ENCODE data around the gene HSPA2. TPM values are rescaled to one million over a fixed set of nuclear protein-coding genes. Genes with fewer than 3 reads are reported as not detected.

The HSPA2 gene
- total RNA-seq = 5.2 and 14.5 TPM in 2 replicates

DNA sequence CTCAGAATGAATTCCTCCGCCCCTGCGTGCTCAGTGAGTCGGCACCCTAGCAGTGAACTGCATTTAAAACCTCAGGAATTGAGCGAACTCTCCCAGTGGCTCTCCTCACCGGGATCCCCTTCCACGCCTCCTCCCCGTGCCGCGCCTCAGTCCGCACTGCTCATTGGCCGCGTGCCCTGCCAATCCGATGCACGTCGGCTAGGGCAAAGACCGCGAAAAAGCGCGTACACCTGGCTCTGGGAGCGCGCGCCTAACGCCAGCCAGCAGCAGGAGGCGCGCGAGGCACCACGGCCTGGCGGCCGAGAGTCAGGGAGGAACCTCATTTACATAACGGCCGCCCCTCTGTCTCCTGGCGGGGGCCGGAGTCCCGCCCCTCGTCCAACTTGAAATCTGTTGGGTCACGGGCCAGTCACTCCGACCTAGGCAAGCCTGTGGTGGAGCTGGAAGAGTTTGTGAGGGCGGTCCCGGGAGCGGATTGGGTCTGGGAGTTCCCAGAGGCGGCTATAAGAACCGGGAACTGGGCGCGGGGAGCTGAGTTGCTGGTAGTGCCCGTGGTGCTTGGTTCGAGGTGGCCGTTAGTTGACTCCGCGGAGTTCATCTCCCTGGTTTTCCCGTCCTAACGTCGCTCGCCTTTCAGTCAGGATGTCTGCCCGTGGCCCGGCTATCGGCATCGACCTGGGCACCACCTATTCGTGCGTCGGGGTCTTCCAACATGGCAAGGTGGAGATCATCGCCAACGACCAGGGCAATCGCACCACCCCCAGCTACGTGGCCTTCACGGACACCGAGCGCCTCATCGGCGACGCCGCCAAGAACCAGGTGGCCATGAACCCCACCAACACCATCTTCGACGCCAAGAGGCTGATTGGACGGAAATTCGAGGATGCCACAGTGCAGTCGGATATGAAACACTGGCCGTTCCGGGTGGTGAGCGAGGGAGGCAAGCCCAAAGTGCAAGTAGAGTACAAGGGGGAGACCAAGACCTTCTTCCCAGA lies at the start of gene HSPA2:
Gene HSPA2, plus strand, starts transcription at position 534 of the 995 bp plus-strand sequence. Its CDS starts 109 bp downstream, at position 643.
- DNase-seq (ENCODE audit: extremely low read depth, low read depth, low spot score) = peak; percentile 77

DNA sequence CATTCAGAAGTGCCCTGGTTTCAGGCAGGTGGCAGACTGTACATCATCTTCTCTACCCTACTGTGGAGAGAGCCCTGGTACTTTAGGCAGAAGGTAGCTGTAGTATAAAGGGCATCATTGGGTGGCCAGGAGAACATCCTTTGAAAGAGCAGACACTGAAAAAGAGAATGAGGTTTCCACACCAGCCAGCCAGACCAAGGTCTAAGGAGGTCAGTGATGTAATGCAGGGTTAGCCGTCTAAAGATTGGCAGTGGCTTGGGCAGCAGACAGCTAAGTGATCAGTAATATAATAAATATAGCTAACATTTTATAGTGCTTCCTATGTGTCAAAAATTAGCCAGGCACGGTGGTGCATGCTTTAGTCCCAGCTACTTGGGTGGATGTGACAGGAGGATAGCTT lies 48.9 kb upstream of the HSPA2 start:
- DNase-seq (ENCODE audit: extremely low read depth, low read depth, low spot score) = no peak

DNA sequence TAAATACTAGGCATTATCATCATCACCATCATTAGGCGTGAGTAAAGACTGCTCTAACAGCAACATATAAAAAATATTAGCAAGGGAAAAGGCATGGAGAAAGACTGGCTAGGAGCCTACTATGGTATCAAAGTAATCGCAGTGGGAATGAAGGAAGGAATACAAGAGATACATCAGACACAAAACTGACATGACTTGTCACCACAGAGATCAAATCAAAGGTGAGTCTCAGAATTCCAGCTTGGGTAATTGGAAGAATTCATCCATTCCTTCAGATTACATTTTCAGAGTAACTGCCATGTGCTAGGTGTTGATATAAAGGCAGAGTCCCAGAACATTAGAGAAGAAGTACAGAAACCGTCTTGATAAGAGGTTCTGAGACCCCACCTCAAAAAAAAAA lies 47.1 kb upstream of the HSPA2 start:
- no peak for DNase-seq (ENCODE audit: extremely low read depth, low read depth, low spot score)

DNA sequence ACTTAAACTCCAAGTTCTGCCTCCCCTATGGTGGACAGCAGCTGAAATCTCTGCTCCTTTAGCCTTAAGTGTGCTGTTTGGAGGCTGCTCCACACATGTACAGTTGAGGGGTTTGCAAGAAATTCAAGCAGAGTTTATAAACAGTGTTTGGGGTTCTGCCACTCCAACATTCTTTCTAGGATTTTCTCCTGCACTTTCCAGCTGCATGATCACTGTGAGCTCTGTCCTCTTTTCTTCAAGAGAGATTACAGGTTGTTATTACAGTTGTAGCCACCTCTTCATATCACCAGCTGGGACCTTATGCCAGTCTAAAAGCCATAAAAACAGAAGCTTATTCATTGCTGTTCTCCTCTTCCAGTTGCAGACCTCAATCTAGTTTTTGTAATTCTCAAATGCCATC lies 45.3 kb upstream of the HSPA2 start:
- DNase-seq (ENCODE audit: extremely low read depth, low read depth, low spot score) = no peak

DNA sequence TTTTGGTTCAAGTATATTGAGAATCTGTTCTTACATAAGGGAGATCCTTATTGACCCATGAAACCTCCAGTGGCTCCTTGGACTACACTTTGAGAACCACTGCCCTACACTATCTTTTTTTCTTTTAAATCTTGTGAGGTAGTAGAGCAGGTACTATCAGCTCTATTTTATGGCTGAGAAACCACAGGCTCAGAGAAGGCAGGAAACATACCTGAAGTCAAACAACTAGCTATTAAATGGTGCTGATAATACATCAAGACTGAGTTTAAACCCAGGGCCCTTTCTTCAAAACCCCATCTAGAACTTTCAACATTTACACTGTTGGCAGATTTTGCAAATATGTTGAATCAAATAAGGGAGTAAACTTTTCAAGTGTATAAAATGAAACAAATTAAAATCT lies 43.8 kb upstream of the HSPA2 start:
- no peak for DNase-seq (ENCODE audit: extremely low read depth, low read depth, low spot score)

DNA sequence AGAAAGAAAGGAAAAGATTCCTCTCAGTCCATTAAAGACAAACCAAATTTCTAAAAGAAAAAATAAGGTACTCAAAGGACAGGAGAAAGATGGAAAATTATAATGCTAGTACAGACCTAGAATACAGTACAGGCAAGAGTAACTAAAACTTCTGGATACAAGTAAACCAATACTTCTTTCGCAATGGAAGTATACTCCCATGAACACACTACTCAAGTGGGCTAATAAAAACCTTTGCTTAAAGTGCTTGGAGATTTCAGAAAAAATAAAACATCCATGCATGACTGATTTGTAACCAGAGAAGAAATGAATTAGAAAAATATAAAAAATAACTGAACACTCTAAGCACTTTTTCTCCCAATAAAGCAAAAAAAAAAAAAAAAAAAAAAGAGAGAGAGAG lies 40.5 kb upstream of the HSPA2 start:
- no peak for DNase-seq (ENCODE audit: extremely low read depth, low read depth, low spot score)

DNA sequence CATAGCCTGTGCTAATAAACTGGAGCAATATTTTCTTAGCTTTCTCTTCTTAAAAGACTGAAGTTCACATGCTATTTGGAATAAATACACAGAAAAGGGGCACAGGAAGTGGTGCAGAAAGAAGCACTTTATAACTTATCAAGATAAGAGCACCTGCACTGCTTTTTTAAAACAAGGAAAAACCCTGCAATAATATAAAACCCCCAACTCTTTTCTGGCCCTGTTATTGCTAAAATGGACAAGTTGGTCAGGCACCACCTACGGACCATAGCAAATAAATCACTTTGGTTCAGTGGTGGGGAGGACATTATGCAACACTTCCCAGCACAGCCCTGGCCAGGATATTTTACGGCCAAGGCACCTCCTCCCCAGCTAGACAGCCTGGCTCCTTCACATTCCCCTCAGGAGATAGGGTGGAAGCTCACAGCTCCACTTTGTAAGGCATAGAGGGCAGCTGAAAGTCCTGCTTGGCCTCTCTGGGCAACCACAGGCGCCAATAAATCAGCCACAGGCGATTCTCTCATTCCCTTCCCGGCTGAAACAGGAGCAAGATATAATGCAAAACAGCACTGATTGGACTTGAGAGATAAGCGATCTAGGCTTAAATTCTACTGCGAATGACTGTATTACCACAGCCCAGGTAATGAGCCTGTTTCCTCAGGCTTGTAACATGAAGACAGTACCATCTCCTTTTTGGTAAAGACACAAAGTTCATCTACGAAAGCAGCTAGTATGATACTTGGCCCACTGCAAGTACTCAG lies 39.0 kb upstream of the HSPA2 start:
- no peak for DNase-seq (ENCODE audit: extremely low read depth, low read depth, low spot score)

DNA sequence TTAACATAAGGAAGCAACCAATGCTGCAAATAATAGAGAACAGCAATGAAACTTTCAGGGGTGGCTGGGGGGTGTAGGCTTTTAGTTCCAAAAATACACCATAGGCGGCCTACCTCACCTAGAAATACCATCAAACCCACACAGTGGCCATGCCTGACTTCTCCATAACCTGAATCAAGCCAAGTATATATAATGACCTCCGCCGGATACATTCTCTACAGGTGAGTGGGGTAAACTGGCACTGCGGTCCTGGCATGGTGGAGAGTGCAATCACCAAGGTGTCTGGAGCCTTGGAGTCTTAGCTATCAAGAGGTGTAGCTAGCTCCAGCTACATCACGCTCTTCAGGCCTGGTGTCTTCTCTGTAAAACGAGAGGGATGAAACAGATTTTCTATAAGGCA lies 38.1 kb upstream of the HSPA2 start:
- DNase-seq (ENCODE audit: extremely low read depth, low read depth, low spot score) = no peak

DNA sequence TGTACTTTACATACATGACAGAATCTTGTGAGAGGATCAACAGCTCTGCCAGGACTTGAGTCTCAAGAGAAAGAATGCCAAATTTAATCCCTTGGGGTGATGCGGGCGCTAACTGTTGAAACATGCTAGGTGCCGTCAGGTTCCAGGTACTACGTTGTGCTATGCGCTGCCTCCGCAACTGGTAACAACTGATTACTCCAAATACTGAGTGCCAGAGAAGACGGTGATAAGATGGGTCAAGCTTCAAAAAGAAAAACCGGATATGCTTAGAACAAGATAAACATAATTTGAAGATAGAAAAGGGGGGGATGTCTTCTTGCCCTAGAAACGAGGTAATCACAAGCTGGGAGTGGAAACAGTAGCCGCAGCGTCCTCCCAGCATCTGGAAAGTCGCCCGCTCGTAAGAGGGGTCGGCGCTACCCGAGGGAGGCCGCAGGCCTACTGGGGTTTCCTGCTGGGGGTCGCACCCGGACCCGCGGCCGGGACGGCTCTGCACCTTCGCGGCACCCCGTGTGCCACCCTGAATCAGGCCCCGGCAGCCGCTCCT lies 37.6 kb upstream of the HSPA2 start:
- no peak for DNase-seq (ENCODE audit: extremely low read depth, low read depth, low spot score)

DNA sequence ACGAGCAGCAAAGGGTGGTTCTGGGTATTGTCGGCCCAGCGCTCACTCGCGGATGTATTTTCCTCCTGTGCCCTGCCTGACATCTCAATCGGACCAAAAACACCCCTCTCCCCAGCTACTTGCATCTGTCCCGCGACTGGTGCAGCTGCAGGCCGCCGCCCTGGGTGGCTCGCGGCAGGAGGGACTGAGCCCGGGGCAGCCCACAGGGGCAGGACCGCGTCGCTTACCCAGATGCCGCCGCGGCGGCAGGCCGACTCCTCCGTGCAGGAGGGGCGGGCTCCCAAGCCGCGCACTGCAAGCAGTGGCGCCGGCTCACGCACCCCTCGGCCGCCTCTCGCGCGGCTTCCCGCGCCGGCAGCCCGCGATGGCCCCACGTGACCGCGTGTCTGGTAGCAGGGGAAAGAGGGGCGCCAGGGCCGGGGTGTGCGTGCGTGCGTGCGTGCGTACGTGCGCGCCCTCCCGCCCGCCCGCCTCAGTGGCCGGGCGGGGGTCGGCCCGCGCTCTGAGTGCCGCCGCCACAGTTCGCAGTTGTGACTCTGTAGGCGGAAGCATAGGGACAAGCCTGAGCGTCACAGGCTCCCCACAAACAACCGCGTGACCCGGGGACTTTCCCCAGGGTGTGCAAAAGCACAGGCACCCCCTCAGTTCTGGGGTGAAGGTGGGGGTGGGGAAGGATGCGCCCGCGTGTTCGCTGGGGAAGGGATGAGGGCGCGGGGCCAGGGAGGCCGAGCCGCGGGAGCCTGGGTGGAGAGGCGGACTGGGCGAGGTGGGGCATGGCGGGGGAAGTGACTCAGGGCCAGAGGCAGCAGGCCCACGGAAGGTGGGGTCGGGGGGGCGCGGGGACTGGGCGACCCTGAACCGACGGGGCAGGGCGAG lies 36.9 kb upstream of the HSPA2 start, which contains the start of gene ZBTB25:
Gene ZBTB25, minus strand, starts transcription at position 405 of the 876 bp plus-strand sequence. CDS start 13,305 bp downstream, outside the sequence.
- no peak for DNase-seq (ENCODE audit: extremely low read depth, low read depth, low spot score)

DNA sequence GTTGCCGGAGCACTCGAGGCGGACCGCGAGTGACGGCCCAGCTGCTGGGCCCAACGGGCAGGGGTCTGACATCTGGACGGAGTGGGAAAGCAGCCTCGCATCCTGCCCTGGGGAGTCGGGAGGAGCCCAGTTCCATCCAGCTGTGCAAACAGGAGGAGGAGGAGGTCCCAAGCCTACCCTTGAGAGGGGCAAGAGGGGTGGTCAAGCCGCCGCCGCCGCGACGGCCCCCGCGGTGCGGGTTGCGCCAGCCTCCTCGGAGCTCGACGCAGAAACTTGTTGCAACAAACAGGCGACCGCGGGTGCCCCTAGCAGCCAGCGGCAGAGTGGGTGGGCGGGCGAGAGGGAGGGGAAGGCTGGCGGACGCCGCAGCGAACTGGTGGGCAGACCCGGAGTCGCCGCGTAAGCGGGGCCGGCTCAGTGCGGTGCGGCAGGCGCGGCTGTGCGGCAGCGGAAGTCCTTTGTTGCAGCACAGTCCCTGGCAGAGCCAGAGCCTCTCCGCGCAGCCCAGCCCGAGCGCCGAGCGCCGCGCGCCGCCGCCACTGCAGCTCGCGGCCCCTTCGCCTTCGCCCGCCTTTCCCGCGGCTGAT lies 36.1 kb upstream of the HSPA2 start, which contains the start of gene ZBTB1:
Gene ZBTB1, plus strand, starts transcription at position 461 of the 587 bp plus-strand sequence. CDS start 16,735 bp downstream, outside the sequence.
- no peak for DNase-seq (ENCODE audit: extremely low read depth, low read depth, low spot score)

DNA sequence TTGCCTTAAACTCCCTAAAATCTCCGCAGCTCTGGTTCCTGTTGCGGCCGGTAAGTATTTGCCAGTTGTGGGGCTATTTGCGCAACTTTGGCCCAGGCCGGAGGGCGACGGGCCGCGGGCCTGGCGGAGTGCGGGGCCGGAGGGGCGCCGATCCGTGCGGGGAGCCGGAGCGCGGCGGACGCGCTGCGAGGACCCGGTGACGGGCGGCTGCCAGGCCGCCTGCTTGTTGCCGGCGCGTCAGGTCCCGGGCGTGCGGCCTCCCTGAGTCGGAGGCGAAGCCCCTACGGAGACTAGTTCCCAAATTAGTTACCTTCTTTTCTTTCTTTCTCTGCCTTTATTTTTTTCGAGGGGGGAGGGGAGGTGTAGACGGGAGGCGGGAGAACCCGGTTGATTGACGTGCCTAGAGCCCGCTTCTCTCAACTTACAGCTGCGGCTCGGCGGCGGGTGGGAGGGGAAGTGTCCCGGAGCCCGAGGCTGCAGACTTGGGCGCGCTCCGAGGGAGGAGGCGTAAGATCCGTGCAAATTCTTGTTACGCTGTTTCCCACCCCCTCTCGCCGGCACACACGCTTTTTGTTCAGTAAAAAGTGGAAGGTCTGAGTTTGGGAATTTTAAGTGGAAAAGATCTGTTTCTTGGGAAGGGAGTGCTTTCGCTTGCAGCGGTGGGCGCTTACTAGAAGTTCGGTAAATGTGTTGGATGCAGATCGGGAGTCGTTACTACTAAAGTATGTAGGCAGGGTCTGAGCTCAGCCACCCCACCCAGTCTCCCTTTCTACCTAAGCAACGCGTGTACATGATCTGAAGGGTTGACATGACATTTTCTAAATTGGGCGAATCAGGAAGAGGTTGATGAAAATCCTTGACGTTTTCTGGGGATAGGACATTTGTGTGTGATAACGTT lies 35.4 kb upstream of the HSPA2 start:
- no peak for DNase-seq (ENCODE audit: extremely low read depth, low read depth, low spot score)

DNA sequence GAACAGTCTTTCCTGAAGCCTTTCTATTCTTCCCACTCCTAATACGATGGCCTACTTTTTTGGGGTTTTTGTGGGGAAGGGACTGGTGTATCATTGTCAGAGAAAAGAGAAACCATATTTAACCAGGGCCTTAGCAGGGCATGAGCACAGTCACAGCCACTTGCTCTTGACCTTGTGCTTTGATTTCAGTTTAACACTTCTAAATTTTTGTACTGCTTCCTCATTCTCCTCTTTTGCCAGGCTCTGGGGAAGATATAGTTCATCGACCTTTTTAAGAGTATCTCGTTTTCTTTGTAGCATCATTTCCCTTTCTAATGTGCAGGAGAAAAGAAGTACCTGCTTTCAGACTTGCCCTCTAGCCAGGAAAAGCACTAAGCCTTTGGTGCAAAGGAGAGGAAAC lies 33.8 kb upstream of the HSPA2 start:
- no peak for DNase-seq (ENCODE audit: extremely low read depth, low read depth, low spot score)

DNA sequence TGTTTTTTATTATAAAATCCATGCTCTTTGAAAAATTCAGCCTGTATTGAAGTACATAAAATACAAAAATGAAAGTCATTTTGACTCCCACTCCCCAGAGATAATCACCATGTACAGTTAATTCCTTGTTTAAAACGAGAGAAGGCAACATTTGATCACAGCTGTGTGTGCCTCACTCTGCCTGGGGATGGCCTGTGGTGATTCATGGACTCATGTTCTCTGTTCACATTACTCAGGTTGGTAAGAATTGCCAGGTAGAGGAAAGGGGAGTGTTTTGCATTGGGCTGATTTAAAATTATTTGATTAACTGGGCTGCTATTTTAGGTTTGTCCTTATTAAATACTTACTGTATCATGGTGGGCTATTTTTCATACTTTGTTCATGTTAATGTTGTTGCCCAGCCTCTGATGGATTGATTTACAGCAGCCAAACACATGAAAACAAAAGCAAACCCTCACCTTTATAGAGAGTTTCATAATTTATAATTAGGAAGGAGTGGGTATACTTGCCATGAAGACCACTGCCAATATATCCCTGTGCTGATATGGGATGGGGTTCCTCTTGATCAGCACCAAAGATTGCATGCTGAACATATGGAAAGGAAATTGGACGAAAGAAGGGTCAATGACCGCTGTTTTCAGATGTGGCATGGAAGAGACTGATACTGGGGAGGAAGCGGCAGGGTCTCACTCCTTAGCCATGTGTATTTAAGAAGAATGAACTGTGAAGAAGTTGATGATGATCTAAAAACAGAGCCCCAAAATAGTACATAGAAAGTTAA lies 33.0 kb upstream of the HSPA2 start:
- DNase-seq (ENCODE audit: extremely low read depth, low read depth, low spot score) = no peak

DNA sequence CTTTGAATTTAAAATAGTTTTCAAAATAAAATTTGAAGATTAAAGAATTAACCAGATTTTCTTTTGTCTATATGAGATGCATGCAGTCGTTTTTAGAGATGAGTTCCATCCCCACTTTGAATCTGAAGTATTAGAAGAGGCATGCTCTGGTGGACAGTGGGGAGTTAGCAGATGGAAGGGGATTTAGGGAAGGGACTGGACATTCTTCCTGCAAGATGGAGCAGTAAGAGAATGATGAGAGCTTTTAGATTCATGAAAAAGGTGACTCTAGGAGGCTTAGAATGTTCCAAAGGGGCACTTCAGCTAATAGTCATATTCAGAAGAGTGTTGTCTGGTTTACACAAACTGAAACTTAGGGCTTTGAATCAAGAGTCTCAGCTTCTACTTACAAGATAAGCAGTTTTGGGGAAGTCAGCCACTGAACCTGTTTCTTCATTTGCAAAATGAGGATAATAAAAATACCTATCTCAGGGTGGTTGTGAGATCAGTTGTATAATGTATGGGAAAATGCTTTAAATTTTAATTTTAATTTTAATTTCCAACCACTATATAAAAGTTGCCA lies 32.2 kb upstream of the HSPA2 start:
- DNase-seq (ENCODE audit: extremely low read depth, low read depth, low spot score) = no peak

DNA sequence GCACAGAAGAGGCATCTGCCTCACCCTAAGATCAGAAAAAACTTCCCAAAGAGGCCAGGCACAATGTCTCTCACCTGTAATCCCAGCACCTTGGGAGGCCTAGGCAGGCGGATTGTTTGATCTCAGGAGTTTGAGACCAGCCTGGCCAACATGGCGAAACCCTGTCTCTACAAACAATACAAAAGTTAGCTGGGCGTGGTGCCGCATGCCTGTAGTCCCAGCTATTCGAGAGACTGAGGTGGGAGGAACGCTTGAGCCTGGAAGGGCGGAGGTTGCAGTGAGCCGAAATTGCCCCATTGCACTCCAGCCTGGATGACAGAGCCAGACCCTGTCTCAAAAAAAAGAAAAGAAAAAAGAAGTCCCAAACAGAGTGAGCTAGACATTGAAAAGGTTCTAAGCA lies 31.5 kb upstream of the HSPA2 start:
- no peak for DNase-seq (ENCODE audit: extremely low read depth, low read depth, low spot score)

DNA sequence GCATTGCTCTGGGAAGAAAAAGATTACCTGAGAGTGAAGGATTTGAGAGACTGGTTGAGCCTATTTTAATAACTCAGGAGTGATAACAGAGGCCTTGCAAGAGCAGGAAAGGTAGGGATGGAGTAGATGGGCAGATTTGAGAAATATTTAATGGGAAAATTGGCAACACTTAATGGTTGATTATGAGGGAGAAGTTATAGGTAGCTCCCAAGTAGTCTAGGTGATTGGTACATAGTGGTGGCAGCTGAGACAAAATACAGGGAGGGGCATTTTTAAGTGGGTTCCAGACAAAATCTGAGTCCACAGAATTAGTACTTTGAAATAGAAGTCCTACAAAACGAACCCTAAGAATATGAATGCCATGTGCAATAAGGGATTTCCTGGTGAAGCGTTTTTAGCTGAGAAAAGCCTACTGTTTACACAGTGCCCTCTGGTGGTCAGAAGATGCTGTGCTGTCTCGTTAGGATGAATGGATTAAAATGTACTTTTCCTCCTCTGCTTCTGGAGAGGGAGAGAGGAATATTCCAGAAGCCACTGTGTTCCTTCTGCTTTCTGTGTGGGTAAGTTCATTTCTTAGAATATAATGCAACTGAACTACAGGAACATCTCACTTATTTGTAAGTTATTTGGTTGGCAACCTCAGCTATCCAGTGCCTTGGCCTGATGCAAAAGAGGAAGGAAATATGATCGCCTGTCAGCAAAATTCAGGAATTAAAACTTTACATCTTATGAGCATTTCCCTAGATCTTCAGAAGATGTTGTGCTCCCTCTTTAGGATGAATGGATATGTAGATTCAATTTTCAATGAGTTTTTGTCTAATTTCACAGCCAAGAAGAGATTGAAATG lies 29.5 kb upstream of the HSPA2 start:
- DNase-seq (ENCODE audit: extremely low read depth, low read depth, low spot score) = no peak

Data from glomerular endothelial cell (primary cell).